Vagina (tissue), 2 donors: Measurements from ENCODE around the gene NRGN.

Source experiments
- CTCF ChIP-seq, 3 experiments: fragments of 450-650 bp in 2 of 3; fragments of 200-600 bp in 1 of 3; sonication (generic) in 1 of 3; IDR thresholded peaks; one replicate each; pipeline ENCODE4 v1.5.1; 2017 to 2019; ENCODE audit warnings: antibody characterized with exemption in 3 of 3, mild to moderate bottlenecking in 2 of 3, moderate library complexity in 2 of 3
- POLR2AphosphoS5 ChIP-seq, 2 donors: sonication (generic); formaldehyde crosslinking; IDR thresholded peaks; one replicate each; pipeline ENCODE4 v1.9.0; 2017; ENCODE audit warnings: antibody characterized with exemption in 2 of 2, mild to moderate bottlenecking in 2 of 2, low read depth in 1 of 2; ENCODE audit not compliant: insufficient read depth in 1 of 2

GRCh38 chr11:124763156-124763947 is 23.6 kb downstream of the NRGN start:
- TF ChIP-seq POLR2AphosphoS5 (IDR thresholded peaks at IDR 0.05; ENCODE audit: insufficient read depth in 1 of 2, low read depth in 1 of 2) (peak in 1 of 2 donors; percentile 30), CTCF (IDR thresholded peaks at IDR 0.05) (peak; percentile 27 to 56 (median 49))
